Loucy (cell line): ENCODE measurements around the gene OR52B6.

Experiments
- EZH2phosphoT487 ChIP-seq: fragments of 200-600 bp; IDR thresholded peaks from 2 replicates; pipeline ENCODE4 v1.6.1; 2018; ENCODE audit warnings: antibody characterized with exemption, mild to moderate bottlenecking, moderate library complexity, borderline replicate concordance
- TF ChIP-seq, protein P1 (sequence below): fragments of 200-600 bp; sonication (generic); conservative IDR thresholded peaks from 2 replicates; pipeline ENCODE4 v1.5.1; 2014; ENCODE audit warnings: mild to moderate bottlenecking, antibody characterized with exemption, low read length

DNA sequence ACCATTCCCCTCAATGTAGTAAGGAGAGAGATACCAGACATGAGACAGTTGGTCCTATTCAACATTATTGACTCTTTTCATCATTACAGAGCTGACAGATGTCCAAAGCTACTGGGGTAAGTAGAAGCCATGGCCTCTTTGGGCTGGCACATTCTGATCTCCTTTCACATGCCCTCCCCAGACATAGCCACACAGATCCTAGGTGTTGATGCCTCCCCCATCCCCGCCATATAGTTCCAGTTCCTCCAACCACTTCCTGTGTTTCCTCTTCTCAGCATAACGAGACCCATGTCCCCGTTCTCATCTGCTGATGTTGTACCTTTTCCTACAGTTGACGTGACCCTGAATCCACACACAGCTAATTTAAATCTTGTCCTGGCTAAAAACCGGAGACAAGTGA, 29.8 kb downstream of the OR52B6 start:
- TF ChIP-seq, protein P1, sequence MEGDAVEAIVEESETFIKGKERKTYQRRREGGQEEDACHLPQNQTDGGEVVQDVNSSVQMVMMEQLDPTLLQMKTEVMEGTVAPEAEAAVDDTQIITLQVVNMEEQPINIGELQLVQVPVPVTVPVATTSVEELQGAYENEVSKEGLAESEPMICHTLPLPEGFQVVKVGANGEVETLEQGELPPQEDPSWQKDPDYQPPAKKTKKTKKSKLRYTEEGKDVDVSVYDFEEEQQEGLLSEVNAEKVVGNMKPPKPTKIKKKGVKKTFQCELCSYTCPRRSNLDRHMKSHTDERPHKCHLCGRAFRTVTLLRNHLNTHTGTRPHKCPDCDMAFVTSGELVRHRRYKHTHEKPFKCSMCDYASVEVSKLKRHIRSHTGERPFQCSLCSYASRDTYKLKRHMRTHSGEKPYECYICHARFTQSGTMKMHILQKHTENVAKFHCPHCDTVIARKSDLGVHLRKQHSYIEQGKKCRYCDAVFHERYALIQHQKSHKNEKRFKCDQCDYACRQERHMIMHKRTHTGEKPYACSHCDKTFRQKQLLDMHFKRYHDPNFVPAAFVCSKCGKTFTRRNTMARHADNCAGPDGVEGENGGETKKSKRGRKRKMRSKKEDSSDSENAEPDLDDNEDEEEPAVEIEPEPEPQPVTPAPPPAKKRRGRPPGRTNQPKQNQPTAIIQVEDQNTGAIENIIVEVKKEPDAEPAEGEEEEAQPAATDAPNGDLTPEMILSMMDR = no peak
- TF ChIP-seq EZH2phosphoT487 = no peak
